Globus pallidus (tissue), 1 donor: ENCODE results near the gene CRLF3.
"Not testable (repeated sequence)": the region's sequence is repeated elsewhere in the genome, so short reads cannot be mapped to it uniquely, and the experiment has no call there.

Source experiments
- DNase-seq: peaks from one replicate; pipeline ENCODE4 v3.0.0-alpha.2; 2015; ENCODE audit warnings: low spot score

The CRLF3 gene

GRCh38 chr17:30735644-30736043 is 88.8 kb downstream of the CRLF3 start:
- DNase-seq, result not testable (repeated sequence)

- not testable (repeated sequence) for DNase-seq
Observed at GRCh38 chr17:30735206-30735605, 89.3 kb downstream of the CRLF3 start.

- DNase-seq, result not testable (repeated sequence)
Observed at GRCh38 chr17:30734153-30734552, 90.3 kb downstream of the CRLF3 start.
